COLO668 (cell line): ENCODE data around the gene TTC32.

Experiments
- DNase-seq: peaks from one replicate; lab custom pipeline; 2025; ENCODE audit not compliant: unreplicated experiment; lab: John Stamatoyannopoulos, UW

TTC32 gene

DNA sequence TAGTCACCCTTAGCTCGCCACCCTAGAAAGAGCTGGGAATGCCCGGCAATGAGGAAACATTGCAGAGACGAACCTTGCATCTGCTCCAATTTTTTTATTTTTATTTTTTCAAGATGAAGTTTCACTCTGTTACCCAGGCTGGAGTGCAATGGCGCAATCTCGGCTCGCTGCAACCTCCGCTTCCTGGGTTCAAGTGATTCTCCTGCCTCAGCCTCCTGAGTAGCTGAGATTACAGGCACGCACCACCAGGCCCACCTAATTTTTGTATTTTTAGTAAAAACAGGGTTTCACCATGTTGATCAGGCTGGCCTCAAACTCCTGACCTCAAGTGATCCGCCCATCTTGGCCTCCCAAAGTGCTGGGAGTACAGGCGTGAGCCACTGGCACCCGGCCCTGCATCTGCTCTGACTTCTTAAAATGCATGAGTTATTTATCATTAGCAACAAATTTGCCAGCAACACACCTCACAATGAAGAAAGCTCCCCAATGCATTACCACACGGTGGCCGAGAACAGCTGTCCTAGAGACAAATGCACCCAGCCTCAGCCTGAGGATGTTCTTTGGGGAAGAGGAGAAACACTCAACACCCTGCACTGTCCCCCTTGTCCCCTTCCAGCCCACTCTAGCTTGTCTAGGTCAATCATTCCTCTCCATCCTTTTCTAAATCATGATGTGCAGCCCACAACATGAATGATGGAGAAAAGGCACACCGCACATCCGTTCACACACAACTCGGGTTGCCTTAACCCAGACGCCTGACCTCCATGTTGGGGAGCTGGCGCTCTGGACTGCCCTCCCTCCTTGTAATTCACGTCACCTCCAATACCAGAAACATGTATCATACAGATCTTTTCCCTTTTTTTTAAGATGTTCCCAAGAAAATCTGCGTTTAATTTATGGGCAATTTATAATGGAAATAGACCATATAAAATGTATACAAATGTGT is 46.9 kb downstream of the TTC32 start:
- no peak for DNase-seq

DNA sequence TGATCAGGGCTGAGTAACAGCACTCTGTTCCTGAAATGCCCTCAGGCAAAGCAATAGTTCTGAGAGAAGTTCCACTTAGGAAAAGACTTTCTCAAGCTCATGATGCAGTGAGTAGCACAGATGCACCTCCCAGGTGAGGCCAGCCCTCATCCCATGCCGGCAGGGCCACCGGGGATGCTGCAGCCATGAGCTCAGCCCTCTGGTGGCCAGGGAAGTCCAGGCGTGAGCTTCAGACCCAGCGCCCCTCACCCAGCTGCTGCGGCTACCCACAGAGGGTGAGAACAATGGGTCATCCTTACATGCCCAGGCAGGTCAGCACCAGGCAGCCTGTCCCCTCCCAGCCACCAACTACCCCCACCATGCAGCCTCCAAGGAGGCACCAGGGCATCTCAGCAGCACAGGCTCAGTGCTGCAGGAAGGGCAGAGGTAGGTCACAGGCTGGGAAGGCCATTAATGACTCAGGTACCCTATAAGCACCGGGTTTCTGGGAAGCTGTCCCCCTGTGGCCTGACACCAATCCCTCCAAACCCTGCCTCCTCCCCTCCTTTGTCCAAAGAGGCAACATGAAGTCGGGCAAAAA is 50.6 kb downstream of the TTC32 start:
- peak; percentile 40 for DNase-seq

DNA sequence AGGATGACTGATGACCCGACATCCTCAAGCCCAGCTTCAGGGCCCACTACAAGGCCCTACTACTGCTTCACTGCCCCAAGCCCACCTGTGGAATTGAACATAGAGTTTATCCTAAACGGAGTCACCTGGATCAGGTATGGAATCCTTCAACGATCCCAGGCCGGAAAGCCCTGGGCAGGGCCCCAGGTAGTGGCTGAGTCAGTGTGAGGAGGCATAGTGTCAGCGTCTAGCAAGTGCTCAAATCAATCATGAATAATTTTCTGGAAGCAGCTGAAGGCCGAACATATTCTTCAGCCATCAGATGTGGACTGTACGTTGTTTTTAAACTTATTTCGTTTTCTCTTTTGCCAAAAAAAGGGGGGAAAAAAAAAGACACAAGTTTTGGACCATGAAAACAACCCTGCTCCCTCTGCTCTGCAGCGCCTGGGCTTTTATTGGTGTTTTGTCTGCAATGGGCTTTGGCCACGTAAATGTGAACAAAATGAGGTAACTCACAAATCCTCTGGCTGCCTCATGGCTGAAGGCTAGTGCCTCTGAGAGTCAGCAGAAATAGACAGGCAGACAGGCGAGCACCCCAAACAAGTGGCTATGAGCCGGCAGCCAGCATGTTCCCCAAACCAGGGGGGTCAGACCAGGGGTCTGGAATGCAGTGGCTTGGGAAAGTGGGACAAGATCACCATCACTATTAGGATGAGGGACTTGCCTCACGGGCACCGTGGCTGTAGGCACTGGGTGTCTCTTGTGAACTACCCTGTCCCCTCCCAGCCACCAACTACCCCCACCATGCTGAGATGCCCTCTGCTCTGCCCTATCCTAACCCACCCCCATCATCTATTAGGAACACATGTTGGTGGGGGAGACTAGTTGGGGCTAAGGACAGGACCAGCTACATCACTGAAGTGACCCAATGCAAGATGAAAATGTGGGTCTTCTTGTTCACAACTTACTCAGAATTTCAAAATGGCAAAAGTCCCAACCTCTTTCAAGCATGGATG is 51.4 kb downstream of the TTC32 start:
- no peak for DNase-seq

DNA sequence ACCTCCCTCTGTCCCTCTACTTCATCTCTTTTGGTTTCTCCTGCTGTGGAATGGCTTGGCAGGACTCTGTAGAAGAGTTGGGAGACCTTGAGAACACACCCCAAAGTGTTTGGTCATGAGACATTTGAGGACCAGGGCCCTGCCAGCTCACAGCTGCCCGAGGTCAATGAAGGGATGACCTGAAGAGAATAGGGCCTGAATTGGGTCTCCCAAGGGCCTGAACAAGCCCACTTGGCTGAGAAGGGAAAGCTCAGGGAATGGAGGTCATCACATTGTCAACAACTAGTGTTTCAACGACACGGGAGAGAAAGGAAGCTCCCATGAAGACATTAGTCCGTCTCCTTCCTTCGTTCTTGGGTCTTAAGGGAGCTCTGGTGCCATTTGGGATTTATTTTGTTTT is 52.8 kb downstream of the TTC32 start:
- DNase-seq: no peak

DNA sequence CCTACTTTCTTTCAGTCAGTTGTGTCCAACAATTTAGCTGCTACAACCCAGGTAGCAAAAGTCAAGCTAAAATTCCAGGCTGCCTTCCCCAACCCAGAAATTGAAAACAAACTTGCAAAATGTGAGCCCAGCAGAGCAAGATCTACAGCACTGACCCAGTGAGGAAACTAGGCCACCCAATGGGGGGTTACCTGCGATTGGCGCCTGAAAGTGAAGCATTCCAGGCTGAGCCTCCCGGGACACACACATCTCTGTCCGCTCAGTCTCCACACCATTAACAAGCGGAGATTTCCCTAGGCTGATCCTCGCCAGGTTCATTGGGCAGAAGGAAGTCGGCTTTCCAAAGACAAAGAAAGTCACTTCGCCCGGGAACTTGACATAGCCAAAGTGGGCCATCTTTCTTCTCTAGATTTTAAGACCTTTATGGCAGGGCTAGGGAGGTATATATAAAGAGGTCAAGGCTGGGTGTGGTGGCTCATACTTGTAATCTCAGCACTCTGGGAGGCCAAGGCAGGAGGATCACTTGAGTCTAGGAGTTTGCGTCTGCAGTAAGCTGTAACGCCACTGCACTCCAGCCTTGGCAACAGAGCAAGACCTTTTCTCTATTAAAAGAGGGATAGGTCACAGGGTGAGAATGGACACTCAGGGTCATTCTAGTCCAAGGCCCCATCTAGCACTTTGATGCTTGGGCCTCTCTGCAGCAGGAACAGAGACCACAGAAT is 53.6 kb downstream of the TTC32 start:
- no peak for DNase-seq

DNA sequence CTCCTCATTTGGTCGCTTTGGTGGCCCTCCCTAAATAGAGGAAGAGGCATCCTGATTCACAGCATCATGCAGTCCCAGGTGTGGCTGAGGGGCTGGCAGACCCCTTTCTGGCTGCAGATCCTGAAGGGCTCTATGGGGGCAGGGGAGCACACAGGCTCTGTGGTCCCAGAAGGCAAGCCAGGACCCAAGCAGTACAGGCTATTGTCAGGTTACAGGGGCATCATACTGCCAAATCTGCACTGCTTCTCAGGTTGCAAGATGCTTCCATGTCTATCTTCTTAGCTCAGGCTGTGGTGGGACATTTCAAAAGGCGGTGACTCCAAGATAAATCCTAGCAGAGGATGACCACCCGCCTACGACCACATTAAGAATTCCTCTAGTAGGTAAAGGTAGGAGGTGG is 54.3 kb downstream of the TTC32 start:
- DNase-seq: no peak
